Erythroblast (primary cell): ENCODE results near the gene RPL28.

ENCODE experiments used
- GATA1 ChIP-seq: IDR thresholded peaks from 2 replicates; pipeline ENCODE4 v1.6.1; 2011; ENCODE audit warnings: low read depth, mild to moderate bottlenecking, control low read depth, low read length, moderate library complexity
- POLR2A ChIP-seq: IDR thresholded peaks from 2 replicates; pipeline ENCODE4 v1.6.1; 2011; ENCODE audit warnings: mild to moderate bottlenecking, low read length

- TF ChIP-seq POLR2A (no peak), GATA1 (no peak)
Measured at GRCh38 chr19:55366790-55367189, 18.9 kb upstream of the RPL28 start.
